Retina (tissue), 1 donor: ENCODE measurements around the gene GPATCH2L.

Experiments used
- DNase-seq: peaks from one replicate; pipeline ENCODE4 v3.0.0-alpha.2; 2016

The GPATCH2L gene

DNA sequence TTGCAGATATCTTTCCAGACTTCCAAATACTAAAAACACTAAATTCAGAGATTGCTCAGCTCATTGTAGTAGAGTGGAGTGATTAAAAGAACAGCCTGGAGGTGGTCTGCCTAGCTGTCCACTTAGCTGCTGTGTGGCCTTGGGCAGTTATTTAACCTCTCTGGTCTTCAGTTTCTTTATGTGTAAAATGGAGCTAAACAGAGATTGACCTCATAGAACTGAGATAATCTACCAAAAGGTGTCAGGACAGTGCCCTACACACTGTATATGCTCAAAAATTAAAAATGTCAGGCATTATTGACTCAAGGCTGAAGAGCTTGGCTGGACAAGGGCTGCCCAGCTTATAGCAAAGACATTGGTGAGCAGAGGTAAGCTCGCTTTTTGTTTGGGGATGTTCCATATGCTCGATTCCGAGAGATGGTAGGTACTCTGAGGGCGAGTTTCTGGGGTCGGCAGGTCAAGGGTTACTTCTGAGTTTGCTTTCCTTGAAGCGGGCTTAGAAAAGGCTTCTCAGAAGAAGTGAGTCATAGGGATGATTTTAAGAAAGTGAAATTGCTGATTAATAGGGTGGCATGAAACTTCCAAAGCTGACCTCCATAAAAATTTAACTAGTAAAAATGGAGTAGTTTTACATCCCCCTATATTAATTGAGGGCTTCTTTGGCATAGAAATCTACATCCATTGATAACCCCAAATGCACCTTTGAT lies 107.5 kb downstream of the GPATCH2L start:
- no peak for DNase-seq

DNA sequence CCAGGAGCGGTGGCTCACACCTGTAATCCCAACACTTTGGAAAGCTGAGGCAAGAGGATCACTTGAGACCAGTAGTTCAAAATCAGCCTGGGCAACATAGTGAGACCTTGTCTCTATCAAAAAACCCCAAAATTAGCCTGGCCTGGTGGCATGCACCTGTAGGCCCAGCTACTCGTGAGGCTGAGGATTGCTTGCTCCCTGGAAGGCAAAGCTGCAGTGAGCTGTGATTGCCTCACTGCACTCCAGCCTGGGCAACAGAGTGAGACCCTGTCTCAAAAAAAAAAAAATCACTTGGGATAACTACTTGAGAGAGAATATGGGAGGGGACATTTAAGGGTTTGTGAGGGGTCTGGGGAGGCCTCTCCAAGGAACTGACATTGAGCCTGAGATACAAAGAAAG lies 109.0 kb downstream of the GPATCH2L start:
- DNase-seq, result no peak

DNA sequence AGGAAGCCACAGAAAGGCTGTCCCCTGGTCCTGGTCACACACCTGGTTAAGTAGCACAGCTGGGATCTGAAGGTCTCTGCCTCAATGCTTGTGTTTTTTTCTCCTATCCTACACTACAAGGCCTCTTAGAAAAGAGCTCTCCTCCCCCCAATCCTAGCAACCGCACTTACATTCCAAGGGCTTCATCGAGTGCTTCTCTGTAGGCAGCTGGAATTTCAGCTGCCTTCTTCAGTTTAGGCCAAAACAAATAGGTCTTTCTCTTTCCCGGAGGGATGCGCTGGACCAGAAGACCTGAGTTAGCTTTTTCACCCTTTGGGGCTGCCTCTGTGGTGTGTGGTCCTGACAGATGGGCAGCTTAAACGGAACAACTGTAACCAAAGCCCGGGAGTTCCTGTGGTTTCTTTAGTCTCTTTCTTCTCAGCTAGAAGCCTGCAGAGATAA lies 109.7 kb downstream of the GPATCH2L start:
- DNase-seq, result peak; percentile 21

DNA sequence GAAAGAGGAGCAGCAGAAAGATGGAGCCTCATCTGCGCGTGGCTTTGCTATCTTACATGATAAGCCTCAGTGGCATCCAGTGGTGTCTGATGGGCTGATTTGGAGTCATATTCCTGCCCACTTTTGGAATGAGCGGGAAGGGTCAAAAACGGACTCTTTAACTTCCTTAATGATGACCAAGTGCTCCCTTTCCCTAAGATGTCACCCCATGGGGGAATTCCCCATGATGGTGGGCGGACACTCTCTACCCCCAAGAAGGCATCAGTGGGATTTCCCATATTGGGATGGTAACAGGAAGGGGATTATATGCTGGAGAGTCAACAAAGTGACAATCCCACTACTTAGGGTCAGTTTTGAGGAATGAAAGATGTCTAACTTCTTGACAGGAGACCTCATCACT lies 110.9 kb downstream of the GPATCH2L start:
- DNase-seq, result no peak
